Endothelial cell of umbilical vein (primary cell): ENCODE measurements around the gene LMF1. TPM values are rescaled to one million over a fixed set of nuclear protein-coding genes. Genes with fewer than 3 reads are reported as not detected.

Experiments used
- BruUV-seq: library from RNA; stranded (reverse); fragments of 400-500 nt; replicated peaks from 2 replicates; lab custom pipeline; 2021; lab: Mats Ljungman, UMichigan
- CTCF ChIA-PET: fragments of 300-600, 350-600 bp; sonication (Branson Sonifier 250); formaldehyde crosslinking; loops from one replicate; lab custom pipeline; 2021; ENCODE audit warnings: antibody characterized with exemption, inconsistent platforms; lab: Charles Lee
- POLR2A ChIA-PET: fragments of 300-600, 350-600 bp; sonication (Branson Sonifier 250); formaldehyde crosslinking; loops from one replicate; lab custom pipeline; 2021; ENCODE audit warnings: antibody characterized with exemption, inconsistent platforms; lab: Charles Lee
- DNase-seq: peaks from one replicate; pipeline ENCODE4 v3.0.0-alpha.2; 2011; ENCODE audit warnings: low read depth, low spot score
- FAIRE-seq: peaks from 2 replicates; lab custom pipeline; 2011; peaks lifted over from hg19 to GRCh38; lab: Jason Lieb, UNC
- H2AFZ ChIP-seq: 2 replicates; pipeline ENCODE4 v1.6.0; 2012; ENCODE audit warnings: low read depth, low read length, control low read depth, inconsistent platforms
- H3K27ac ChIP-seq: 2 replicates; pipeline ENCODE4 v1.5.1; 2011; ENCODE audit warnings: low read depth, mild to moderate bottlenecking, control low read depth, low read length, moderate library complexity; ENCODE audit not compliant: insufficient read depth
- H3K27me3 ChIP-seq, 2 experiments: 2 replicates each; pipeline versions ENCODE4 v1.6.0 to v1.6.1; 2011; ENCODE audit warnings: low read length in 2 of 2, mixed read lengths in 1 of 2; ENCODE audit not compliant: control insufficient read depth in 2 of 2, insufficient read depth in 2 of 2
- H3K36me3 ChIP-seq, 2 experiments: 2 replicates in 1 of 2; 3 replicates in 1 of 2; pipeline ENCODE4 v1.5.1; 2011; ENCODE audit warnings: low read length in 2 of 2, mild to moderate bottlenecking in 1 of 2, moderate library complexity in 1 of 2; ENCODE audit not compliant: control insufficient read depth in 2 of 2, insufficient read depth in 2 of 2; ENCODE audit errors: extremely low read depth in 1 of 2
- H3K4me1 ChIP-seq: 3 replicates; pipeline ENCODE4 v1.5.1; 2011; ENCODE audit warnings: mild to moderate bottlenecking, low read length; ENCODE audit not compliant: control insufficient read depth, insufficient read depth; ENCODE audit errors: extremely low read depth
- H3K4me2 ChIP-seq: 2 replicates; pipeline ENCODE4 v1.6.1; 2011; ENCODE audit warnings: low read length, control low read depth, mixed read lengths; ENCODE audit not compliant: insufficient read depth
- H3K4me3 ChIP-seq, 3 experiments: fragments of 200-600 bp in 1 of 3; sonication (generic), shearing (Covaris generic) in 1 of 3; replicated peaks in 1 of 3; 2 replicates each; pipeline ENCODE4 v1.5.1; 2011 to 2016; ENCODE audit warnings: control low read depth in 3 of 3, low read length in 3 of 3, mild to moderate bottlenecking in 2 of 3, inconsistent platforms in 1 of 3, low read depth in 1 of 3, moderate library complexity in 1 of 3; ENCODE audit not compliant: insufficient read depth in 1 of 3
- H3K79me2 ChIP-seq: 2 replicates; pipeline ENCODE4 v1.6.0; 2012; ENCODE audit warnings: low read length, inconsistent platforms; ENCODE audit not compliant: control insufficient read depth, insufficient read depth
- H3K9ac ChIP-seq: replicated peaks from 2 replicates; pipeline ENCODE3; 2011; ENCODE audit warnings: low read length, control low read depth; ENCODE audit not compliant: insufficient read depth; ENCODE audit errors: extremely low read depth
- H3K9me1 ChIP-seq: replicated peaks from 3 replicates; pipeline ENCODE4 v1.6.0; 2011; ENCODE audit warnings: mild to moderate bottlenecking, low read length; ENCODE audit not compliant: control insufficient read depth, insufficient read depth; ENCODE audit errors: extremely low read depth
- H3K9me3 ChIP-seq: replicated peaks from 2 replicates; pipeline ENCODE4 v1.5.1; 2012; ENCODE audit warnings: low read length, inconsistent platforms; ENCODE audit not compliant: control insufficient read depth, insufficient read depth
- H4K20me1 ChIP-seq: replicated peaks from 2 replicates; pipeline ENCODE3; 2011; ENCODE audit warnings: mild to moderate bottlenecking, low read length; ENCODE audit not compliant: control insufficient read depth, insufficient read depth; ENCODE audit errors: extremely low read depth
- FOS ChIP-seq: IDR thresholded peaks from 2 replicates; pipeline ENCODE4 v1.6.1; 2011; ENCODE audit warnings: mild to moderate bottlenecking, low read length, moderate library complexity, borderline replicate concordance; ENCODE audit not compliant: insufficient read depth
- GATA2 ChIP-seq: IDR thresholded peaks from 2 replicates; pipeline ENCODE4 v1.7.0; 2011; ENCODE audit warnings: low read depth, mild to moderate bottlenecking, moderate library complexity, mixed read lengths, low read length; ENCODE audit not compliant: insufficient read length, insufficient read depth
- JUN ChIP-seq: IDR thresholded peaks from 2 replicates; pipeline ENCODE4 v1.6.1; 2011; ENCODE audit warnings: borderline replicate concordance, low read depth; ENCODE audit not compliant: insufficient read length, insufficient read depth
- MYC ChIP-seq: IDR thresholded peaks from one replicate; pipeline ENCODE4 v1.6.1; 2011; ENCODE audit warnings: mild to moderate bottlenecking, low read depth, low read length
- POLR2A ChIP-seq: IDR thresholded peaks from 2 replicates; pipeline ENCODE4 v1.6.1; 2012; ENCODE audit warnings: low read depth, mild to moderate bottlenecking, control low read depth, low read length
- POLR2AphosphoS5 ChIP-seq: IDR thresholded peaks from 2 replicates; pipeline ENCODE4 v1.6.1; 2012; ENCODE audit warnings: low read depth, mild to moderate bottlenecking, control low read depth, low read length, moderate library complexity; ENCODE audit not compliant: insufficient read depth
- dilution Hi-C: fragments of 300-500 bp; cut with MboI; formaldehyde crosslinking; loops from one replicate; pipeline ENCODE4 v1.15.0; 2019; ENCODE audit warnings: low sequenced_read_pairs; ENCODE audit not compliant: extremely low pct_ligation_motif_present
- intact Hi-C: fragments of 100-400 bp; cut with micrococcal nuclease; formaldehyde crosslinking; loops from one replicate; pipeline ENCODE4 v1.10.0; 2022
- polyA plus RNA-seq, 4 experiments: library from polyadenylated mRNA; depleted of rRNA in 3 of 4; stranded (reverse) in 3 of 4; unstranded in 1 of 4; fragments of >200 nt; gene quantifications; 2 replicates each; pipeline versions ENCODE4 v1.2.1 to v1.2.3, GENCODE V29; 2011 to 2012; ENCODE audit warnings: missing spikeins in 1 of 4
- total RNA-seq: library from RNA; stranded (reverse); gene quantifications from 2 replicates; pipeline ENCODE4 v1.2.3, GENCODE V29; 2021
- TF ChIP-seq, protein P1 (sequence below), 2 donors: IDR thresholded peaks; 1 replicate in 1 of 2; 2 replicates in 1 of 2; pipeline ENCODE4 v1.5.1; 2011; ENCODE audit warnings: low read length in 2 of 2, mild to moderate bottlenecking in 2 of 2, moderate library complexity in 2 of 2, control low read depth in 1 of 2, inconsistent platforms in 1 of 2, low read depth in 1 of 2; ENCODE audit not compliant: insufficient read depth in 1 of 2; ENCODE audit errors: extremely low read depth in 1 of 2
- TF ChIP-seq, protein P2 (sequence below): IDR thresholded peaks from 2 replicates; pipeline ENCODE4 v1.6.1; 2011; ENCODE audit not compliant: insufficient read depth, insufficient read length

Gene LMF1
- total and polyA plus RNA-seq, 2 donors (not counting 3 experiments of a cell fraction or from before 2014, with no cell fraction given), result 17.8 TPM

DNA sequence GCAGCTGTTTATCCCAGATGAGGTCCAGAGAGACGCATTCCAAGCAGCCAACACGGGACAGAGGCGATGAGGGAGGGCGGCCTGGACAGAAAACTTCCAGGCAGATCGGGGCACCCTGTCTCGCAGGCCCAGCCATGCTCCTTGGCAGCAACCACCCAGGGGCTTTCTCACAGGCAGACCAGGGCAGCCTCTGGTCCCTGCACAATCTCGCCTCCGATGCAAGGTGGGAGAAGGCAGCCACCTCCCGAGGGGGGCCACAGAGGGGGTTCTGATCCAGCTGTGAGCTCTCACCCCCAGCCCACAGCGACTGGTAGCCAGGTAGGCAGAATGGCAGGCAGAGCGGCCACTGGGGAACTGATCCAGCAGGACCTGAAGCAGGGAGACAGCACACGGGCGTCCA, 48.7 kb downstream of the LMF1 start:
- Histone ChIP-seq H3K4me1 (no peaks in the 10 kb centered on the region), H3K9me1 (no peaks in the 10 kb centered on the region), H3K4me3 (no peak overlapping the region), H3K9ac (no peak overlapping the region), H3K27ac (no peak overlapping the region), H3K27me3 (no peaks in the 10 kb centered on the region), H3K79me2 (no peaks in the 10 kb centered on the region), H2AFZ (no peak overlapping the region), H4K20me1 (no peaks in the 10 kb centered on the region), H3K36me3 (no peaks in the 10 kb centered on the region), H3K4me2 (no peak overlapping the region), H3K9me3 (no peaks in the 10 kb centered on the region)
- BruUV-seq, result no TSS peak
- DNase-seq (no peak), FAIRE-seq (no peak)
- intact Hi-C loops, result no loop called here
- TF ChIP-seq FOS (no peak), POLR2A (no peak), MYC (no peak), GATA2 (no peak), POLR2AphosphoS5 (no peak), JUN (no peak)
- TF ChIP-seq, protein P1, sequence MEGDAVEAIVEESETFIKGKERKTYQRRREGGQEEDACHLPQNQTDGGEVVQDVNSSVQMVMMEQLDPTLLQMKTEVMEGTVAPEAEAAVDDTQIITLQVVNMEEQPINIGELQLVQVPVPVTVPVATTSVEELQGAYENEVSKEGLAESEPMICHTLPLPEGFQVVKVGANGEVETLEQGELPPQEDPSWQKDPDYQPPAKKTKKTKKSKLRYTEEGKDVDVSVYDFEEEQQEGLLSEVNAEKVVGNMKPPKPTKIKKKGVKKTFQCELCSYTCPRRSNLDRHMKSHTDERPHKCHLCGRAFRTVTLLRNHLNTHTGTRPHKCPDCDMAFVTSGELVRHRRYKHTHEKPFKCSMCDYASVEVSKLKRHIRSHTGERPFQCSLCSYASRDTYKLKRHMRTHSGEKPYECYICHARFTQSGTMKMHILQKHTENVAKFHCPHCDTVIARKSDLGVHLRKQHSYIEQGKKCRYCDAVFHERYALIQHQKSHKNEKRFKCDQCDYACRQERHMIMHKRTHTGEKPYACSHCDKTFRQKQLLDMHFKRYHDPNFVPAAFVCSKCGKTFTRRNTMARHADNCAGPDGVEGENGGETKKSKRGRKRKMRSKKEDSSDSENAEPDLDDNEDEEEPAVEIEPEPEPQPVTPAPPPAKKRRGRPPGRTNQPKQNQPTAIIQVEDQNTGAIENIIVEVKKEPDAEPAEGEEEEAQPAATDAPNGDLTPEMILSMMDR (IDR thresholded peaks at IDR 0.05; ENCODE audit: extremely low read depth in 1 of 2, insufficient read depth in 1 of 2, low read depth in 1 of 2, low read length in 2 of 2), result no peak
- TF ChIP-seq, protein P2, sequence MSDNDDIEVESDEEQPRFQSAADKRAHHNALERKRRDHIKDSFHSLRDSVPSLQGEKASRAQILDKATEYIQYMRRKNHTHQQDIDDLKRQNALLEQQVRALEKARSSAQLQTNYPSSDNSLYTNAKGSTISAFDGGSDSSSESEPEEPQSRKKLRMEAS, result no peak
- dilution Hi-C loops, result no loop called here
- ChIA-PET POLR2A (no interaction called here), CTCF (no interaction called here)
